ENCODE measurements around the gene DUOXA1.

Gene DUOXA1

DNA sequence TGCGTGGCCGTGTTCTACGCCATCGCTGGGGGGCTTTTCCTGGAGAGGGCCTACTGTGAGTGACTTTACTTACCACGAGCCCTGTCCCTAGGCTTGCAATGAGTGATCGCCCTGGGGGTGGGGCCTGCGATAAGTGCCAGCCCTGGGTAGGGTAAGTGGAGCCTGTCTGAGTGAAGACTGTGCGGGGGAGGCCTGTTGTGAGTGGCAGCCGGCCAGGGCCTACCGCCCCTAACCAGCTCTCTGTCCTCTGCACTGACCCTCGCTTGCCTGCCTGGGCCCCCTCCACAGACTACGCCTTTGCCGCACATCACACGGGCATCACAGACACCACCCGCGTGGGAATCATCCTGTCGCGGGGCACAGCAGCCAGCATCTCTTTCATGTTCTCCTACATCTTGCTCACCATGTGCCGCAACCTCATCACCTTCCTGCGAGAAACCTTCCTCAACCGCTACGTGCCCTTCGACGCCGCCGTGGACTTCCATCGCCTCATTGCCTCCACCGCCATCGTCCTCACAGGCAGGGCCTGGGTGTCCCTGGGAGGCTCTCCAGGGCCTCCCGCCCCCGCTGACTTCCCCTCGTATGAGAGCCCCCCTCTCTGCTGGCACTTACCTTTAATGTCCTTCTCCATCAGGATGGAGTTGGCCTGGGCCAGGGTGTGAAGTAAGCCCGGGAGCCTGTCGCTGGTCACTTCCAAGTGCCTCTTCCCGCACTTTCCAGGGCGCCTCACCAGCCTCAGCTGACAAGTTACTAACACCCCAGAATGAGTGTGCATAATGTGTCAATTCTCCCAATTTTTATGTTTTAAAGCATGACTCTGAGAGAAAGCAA is 22.5 kb upstream of the DUOXA1 start:
- Histone ChIP-seq H3K4me1 (ENCODE audit: control insufficient read depth, insufficient read depth, low read length, poor library complexity, severe bottlenecking) (no peaks in the 10 kb centered on the region), H3K9me3 (ENCODE audit: control insufficient read depth, low read length) (no peaks in the 10 kb centered on the region), H3K27me3 (replicated peaks; ENCODE audit: control insufficient read depth, insufficient read depth, low read length, poor library complexity, severe bottlenecking) (no peaks in the 10 kb centered on the region), H3K36me3 (ENCODE audit: control insufficient read depth, insufficient read depth, low read length) (no peaks in the 10 kb centered on the region), H3K27ac (ENCODE audit: insufficient read depth, low read length, poor library complexity, severe bottlenecking) (no peak overlapping the region), H3K4me3 (ENCODE audit: insufficient read depth, low read depth, low read length, poor library complexity, severe bottlenecking) (no peak overlapping the region)
- no peak for DNase-seq

DNA sequence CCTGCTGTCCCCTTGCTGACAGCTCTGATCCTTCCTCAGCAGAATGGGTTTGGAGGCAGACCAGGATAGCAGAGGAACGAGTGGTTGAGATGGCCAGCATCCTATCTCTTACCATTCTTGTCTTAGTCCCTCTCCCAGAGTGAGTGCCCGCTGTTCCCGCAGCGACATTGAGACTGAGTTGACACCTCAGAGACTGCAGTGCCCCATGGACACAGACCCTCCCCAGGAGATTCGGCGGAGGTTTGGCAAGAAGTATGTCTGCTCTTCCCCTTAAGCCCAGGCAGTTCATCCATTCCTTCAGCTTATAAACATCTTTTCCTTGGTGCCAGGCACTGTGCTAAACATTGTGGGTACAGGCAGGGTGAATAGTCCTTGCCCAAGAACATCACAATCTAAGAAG is 21.3 kb upstream of the DUOXA1 start:
- Histone ChIP-seq H3K27ac (ENCODE audit: insufficient read depth, low read length, poor library complexity, severe bottlenecking) (no peak overlapping the region), H3K4me1 (ENCODE audit: control insufficient read depth, insufficient read depth, low read length, poor library complexity, severe bottlenecking) (no peaks in the 10 kb centered on the region), H3K27me3 (replicated peaks; ENCODE audit: control insufficient read depth, insufficient read depth, low read length, poor library complexity, severe bottlenecking) (no peaks in the 10 kb centered on the region), H3K9me3 (ENCODE audit: control insufficient read depth, low read length) (no peaks in the 10 kb centered on the region), H3K4me3 (ENCODE audit: insufficient read depth, low read depth, low read length, poor library complexity, severe bottlenecking) (no peak overlapping the region), H3K36me3 (ENCODE audit: control insufficient read depth, insufficient read depth, low read length) (no peaks in the 10 kb centered on the region)
- DNase-seq, result no peak

DNA sequence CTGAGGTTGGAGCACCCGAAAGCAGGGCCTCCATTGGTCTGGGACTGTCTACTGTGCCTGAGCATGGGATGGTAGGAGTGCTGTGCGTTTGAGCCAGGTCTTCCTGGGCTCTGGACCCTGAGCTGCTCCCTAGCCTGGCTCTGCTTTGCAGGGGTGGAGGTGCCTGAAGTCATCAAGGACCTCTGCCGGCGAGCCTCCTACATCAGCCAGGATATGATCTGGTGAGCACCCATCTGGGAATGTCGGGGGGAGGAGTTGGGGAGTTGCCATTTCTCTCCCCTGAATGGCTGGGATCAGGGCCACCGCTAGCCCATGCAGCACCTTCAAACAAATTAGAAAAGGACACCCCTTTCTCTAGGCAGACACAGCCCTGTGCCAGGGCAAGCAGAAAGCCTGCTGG is 20.8 kb upstream of the DUOXA1 start:
- Histone ChIP-seq H3K27me3 (replicated peaks; ENCODE audit: control insufficient read depth, insufficient read depth, low read length, poor library complexity, severe bottlenecking) (no peaks in the 10 kb centered on the region), H3K36me3 (ENCODE audit: control insufficient read depth, insufficient read depth, low read length) (no peaks in the 10 kb centered on the region), H3K4me3 (ENCODE audit: insufficient read depth, low read depth, low read length, poor library complexity, severe bottlenecking) (no peak overlapping the region), H3K27ac (ENCODE audit: insufficient read depth, low read length, poor library complexity, severe bottlenecking) (no peak overlapping the region), H3K4me1 (ENCODE audit: control insufficient read depth, insufficient read depth, low read length, poor library complexity, severe bottlenecking) (no peaks in the 10 kb centered on the region), H3K9me3 (ENCODE audit: control insufficient read depth, low read length) (no peaks in the 10 kb centered on the region)
- no peak for DNase-seq

DNA sequence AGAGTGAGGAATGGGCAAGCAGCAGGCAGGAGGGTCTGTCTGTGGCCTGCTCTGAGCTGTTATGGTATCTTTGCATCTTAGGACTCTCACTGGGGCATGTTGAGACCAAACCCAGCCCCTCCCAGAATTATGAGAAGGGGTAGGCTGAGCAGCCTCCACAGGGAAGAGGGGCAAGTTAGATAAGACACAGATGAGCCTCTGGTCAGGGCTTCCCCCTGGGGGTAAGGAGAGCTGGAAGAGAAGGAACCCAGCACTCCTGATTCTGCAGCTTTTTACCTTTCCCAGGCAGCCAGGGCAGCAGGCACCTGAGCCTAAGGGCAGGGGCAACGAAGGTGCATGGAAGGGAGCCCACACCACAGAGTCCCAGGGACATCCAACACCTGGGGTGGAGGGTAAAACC is 19.4 kb upstream of the DUOXA1 start:
- no peaks in the 10 kb centered on the region for H3K4me1 ChIP-seq (ENCODE audit: control insufficient read depth, insufficient read depth, low read length, poor library complexity, severe bottlenecking)
- DNase-seq, result no peak
- no peaks in the 10 kb centered on the region for H3K9me3 ChIP-seq (ENCODE audit: control insufficient read depth, low read length)
- no peaks in the 10 kb centered on the region for H3K36me3 ChIP-seq (ENCODE audit: control insufficient read depth, insufficient read depth, low read length)
- no peak overlapping the region for H3K4me3 ChIP-seq (ENCODE audit: insufficient read depth, low read depth, low read length, poor library complexity, severe bottlenecking)
- H3K27ac ChIP-seq (ENCODE audit: insufficient read depth, low read length, poor library complexity, severe bottlenecking), result no peak overlapping the region
- no peaks in the 10 kb centered on the region for H3K27me3 ChIP-seq (replicated peaks; ENCODE audit: control insufficient read depth, insufficient read depth, low read length, poor library complexity, severe bottlenecking)

- no peak overlapping the region for H3K4me3 ChIP-seq (ENCODE audit: insufficient read depth, low read depth, low read length, poor library complexity, severe bottlenecking)
- no peak overlapping the region for H3K27ac ChIP-seq (ENCODE audit: insufficient read depth, low read length, poor library complexity, severe bottlenecking)
Measured at GRCh38 chr15:45148076-45149059, 18.7 kb upstream of the DUOXA1 start.

DNA sequence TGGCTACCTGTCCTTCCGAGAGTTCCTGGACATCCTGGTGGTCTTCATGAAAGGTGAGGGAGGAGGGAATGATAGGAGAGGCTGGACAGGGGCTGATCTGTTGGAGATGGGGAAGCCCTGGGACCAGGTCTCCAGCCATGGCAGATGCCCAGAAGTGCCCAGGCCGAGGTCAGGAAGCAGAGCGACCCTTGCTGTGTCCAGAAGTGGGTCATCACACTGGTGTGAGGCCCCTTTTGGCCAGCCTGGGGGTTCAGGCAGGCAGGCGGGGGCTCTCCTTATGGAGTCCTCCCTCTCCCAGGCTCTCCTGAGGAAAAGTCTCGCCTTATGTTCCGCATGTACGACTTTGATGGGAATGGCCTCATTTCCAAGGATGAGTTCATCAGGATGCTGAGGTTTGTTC is 17.9 kb upstream of the DUOXA1 start:
- no peak for DNase-seq
- Histone ChIP-seq H3K9me3 (ENCODE audit: control insufficient read depth, low read length) (no peaks in the 10 kb centered on the region), H3K27ac (ENCODE audit: insufficient read depth, low read length, poor library complexity, severe bottlenecking) (no peak overlapping the region), H3K27me3 (replicated peaks; ENCODE audit: control insufficient read depth, insufficient read depth, low read length, poor library complexity, severe bottlenecking) (no peaks in the 10 kb centered on the region), H3K4me1 (ENCODE audit: control insufficient read depth, insufficient read depth, low read length, poor library complexity, severe bottlenecking) (no peaks in the 10 kb centered on the region), H3K4me3 (ENCODE audit: insufficient read depth, low read depth, low read length, poor library complexity, severe bottlenecking) (no peak overlapping the region), H3K36me3 (ENCODE audit: control insufficient read depth, insufficient read depth, low read length) (no peaks in the 10 kb centered on the region)

More at GRCh38 chr15:45148076-45149059, 18.7 kb upstream of the DUOXA1 start:
- no peaks in the 10 kb centered on the region for H3K36me3 ChIP-seq (ENCODE audit: control insufficient read depth, insufficient read depth, low read length)
- H3K9me3 ChIP-seq (ENCODE audit: control insufficient read depth, low read length), result no peaks in the 10 kb centered on the region
- no peaks in the 10 kb centered on the region for H3K4me1 ChIP-seq (ENCODE audit: control insufficient read depth, insufficient read depth, low read length, poor library complexity, severe bottlenecking)
- DNase-seq, result no peak
- H3K27me3 ChIP-seq (replicated peaks; ENCODE audit: control insufficient read depth, insufficient read depth, low read length, poor library complexity, severe bottlenecking), result no peaks in the 10 kb centered on the region

DNA sequence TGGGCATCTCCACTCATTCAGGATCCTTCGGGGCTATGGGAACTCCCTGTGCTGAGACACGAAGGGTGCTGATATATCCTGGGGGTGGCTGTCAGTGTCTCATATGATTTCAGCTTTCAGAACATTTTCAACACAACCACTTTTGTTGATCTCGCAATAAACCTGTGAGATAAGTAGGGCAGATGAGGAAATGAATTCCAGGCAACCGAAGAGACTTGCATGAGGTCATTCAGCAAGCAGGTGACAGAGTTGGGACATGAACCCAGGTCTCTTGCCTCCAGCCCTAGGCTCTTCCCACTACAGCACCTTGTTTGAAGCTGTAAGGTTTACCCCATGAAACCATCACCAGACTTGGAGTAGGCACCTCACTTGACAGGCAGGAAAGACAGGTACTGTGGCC is 16.7 kb upstream of the DUOXA1 start:
- Histone ChIP-seq H3K4me3 (ENCODE audit: insufficient read depth, low read depth, low read length, poor library complexity, severe bottlenecking) (no peak overlapping the region), H3K4me1 (ENCODE audit: control insufficient read depth, insufficient read depth, low read length, poor library complexity, severe bottlenecking) (no peaks in the 10 kb centered on the region), H3K27ac (ENCODE audit: insufficient read depth, low read length, poor library complexity, severe bottlenecking) (no peak overlapping the region), H3K27me3 (replicated peaks; ENCODE audit: control insufficient read depth, insufficient read depth, low read length, poor library complexity, severe bottlenecking) (no peaks in the 10 kb centered on the region), H3K36me3 (ENCODE audit: control insufficient read depth, insufficient read depth, low read length) (no peaks in the 10 kb centered on the region), H3K9me3 (ENCODE audit: control insufficient read depth, low read length) (no peaks in the 10 kb centered on the region)
- DNase-seq, result no peak

GRCh38 chr15:45144775-45145174 is 15.1 kb upstream of the DUOXA1 start:
- Histone ChIP-seq H3K4me3 (ENCODE audit: insufficient read depth, low read depth, low read length, poor library complexity, severe bottlenecking) (no peak overlapping the region), H3K4me1 (ENCODE audit: control insufficient read depth, insufficient read depth, low read length, poor library complexity, severe bottlenecking) (no peaks in the 10 kb centered on the region), H3K36me3 (ENCODE audit: control insufficient read depth, insufficient read depth, low read length) (no peaks in the 10 kb centered on the region), H3K27me3 (replicated peaks; ENCODE audit: control insufficient read depth, insufficient read depth, low read length, poor library complexity, severe bottlenecking) (no peaks in the 10 kb centered on the region), H3K9me3 (ENCODE audit: control insufficient read depth, low read length) (no peaks in the 10 kb centered on the region), H3K27ac (ENCODE audit: insufficient read depth, low read length, poor library complexity, severe bottlenecking) (no peak overlapping the region)
- no peak for DNase-seq

GRCh38 chr15:45143946-45144345 is 14.3 kb upstream of the DUOXA1 start:
- no peak overlapping the region for H3K4me3 ChIP-seq (ENCODE audit: insufficient read depth, low read depth, low read length, poor library complexity, severe bottlenecking)
- no peaks in the 10 kb centered on the region for H3K36me3 ChIP-seq (ENCODE audit: control insufficient read depth, insufficient read depth, low read length)
- H3K4me1 ChIP-seq (ENCODE audit: control insufficient read depth, insufficient read depth, low read length, poor library complexity, severe bottlenecking), result no peaks in the 10 kb centered on the region
- H3K27ac ChIP-seq (ENCODE audit: insufficient read depth, low read length, poor library complexity, severe bottlenecking), result no peak overlapping the region
- H3K9me3 ChIP-seq (ENCODE audit: control insufficient read depth, low read length), result no peaks in the 10 kb centered on the region
- no peak for DNase-seq
- no peaks in the 10 kb centered on the region for H3K27me3 ChIP-seq (replicated peaks; ENCODE audit: control insufficient read depth, insufficient read depth, low read length, poor library complexity, severe bottlenecking)

DNA sequence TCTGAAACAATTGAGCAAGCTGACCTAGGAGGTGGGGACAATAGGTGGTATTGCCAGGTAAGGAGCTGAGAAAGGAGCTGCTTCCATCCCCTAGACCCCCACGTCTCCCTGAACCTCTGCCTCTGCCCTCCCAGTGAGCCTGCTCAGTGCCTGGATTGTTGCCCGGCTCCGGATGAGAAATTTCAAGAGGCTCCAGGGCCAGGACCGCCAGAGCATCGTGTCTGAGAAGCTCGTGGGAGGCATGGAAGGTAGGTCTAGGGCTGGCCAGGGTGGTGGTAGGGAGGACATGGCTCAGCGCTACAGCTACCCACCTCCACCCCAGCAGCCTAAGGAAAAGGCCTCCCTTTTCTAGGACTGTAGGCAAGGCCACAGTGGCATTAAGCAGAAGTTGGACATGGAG is 13.4 kb upstream of the DUOXA1 start:
- Histone ChIP-seq H3K9me3 (ENCODE audit: control insufficient read depth, low read length) (no peaks in the 10 kb centered on the region), H3K36me3 (ENCODE audit: control insufficient read depth, insufficient read depth, low read length) (no peaks in the 10 kb centered on the region), H3K4me1 (ENCODE audit: control insufficient read depth, insufficient read depth, low read length, poor library complexity, severe bottlenecking) (no peaks in the 10 kb centered on the region), H3K27ac (ENCODE audit: insufficient read depth, low read length, poor library complexity, severe bottlenecking) (no peak overlapping the region), H3K27me3 (replicated peaks; ENCODE audit: control insufficient read depth, insufficient read depth, low read length, poor library complexity, severe bottlenecking) (no peaks in the 10 kb centered on the region), H3K4me3 (ENCODE audit: insufficient read depth, low read depth, low read length, poor library complexity, severe bottlenecking) (no peak overlapping the region)
- DNase-seq, result no peak
